Skin epidermis (tissue), 12 donors: ENCODE measurements around the gene LIPJ.

Source experiments
- H3K27ac ChIP-seq, 21 experiments: fragments of 200-600 bp; sonication (generic) in 11 of 21; one replicate each; pipeline ENCODE4 v1.5.0; 2020; ENCODE audit warnings: mild to moderate bottlenecking in 3 of 21, inconsistent platforms in 2 of 21, moderate library complexity in 2 of 21
- H3K4me3 ChIP-seq, 7 experiments: fragments of 200-600 bp; sonication (generic) in 2 of 7; one replicate each; pipeline ENCODE4 v1.5.0; 2020; ENCODE audit warnings: inconsistent platforms in 2 of 7, mild to moderate bottlenecking in 2 of 7, moderate library complexity in 1 of 7

The LIPJ gene

GRCh38 chr10:88592381-88592780 lies 5.8 kb downstream of the LIPJ start:
- Histone ChIP-seq H3K27ac (no peak overlapping the region), H3K4me3 (no peak overlapping the region)

DNA sequence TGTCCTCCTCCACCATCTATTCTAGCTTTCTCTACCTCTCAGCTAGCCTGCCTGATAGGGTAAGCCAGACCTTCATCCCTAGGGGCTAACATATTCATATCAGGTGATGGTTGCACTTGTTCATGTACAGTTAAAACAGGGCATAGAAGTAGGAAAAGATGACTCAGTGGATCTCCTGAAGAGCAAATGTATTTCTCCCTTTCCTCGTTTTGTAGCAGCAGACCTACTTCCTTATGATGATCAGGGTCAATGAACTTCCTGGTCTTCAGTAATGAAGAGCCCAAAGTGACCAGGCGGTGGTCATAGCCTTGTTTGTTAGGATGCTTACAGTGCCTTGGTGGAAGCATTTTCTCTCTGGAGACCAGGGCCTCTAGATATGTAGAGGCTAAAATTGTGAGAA lies 6.3 kb downstream of the LIPJ start:
- Histone ChIP-seq H3K27ac (no peak overlapping the region), H3K4me3 (no peak overlapping the region)

- no peak overlapping the region for H3K4me3 ChIP-seq
- H3K27ac ChIP-seq: no peak overlapping the region
Measured at GRCh38 chr10:88594482-88594881, 7.9 kb downstream of the LIPJ start.

DNA sequence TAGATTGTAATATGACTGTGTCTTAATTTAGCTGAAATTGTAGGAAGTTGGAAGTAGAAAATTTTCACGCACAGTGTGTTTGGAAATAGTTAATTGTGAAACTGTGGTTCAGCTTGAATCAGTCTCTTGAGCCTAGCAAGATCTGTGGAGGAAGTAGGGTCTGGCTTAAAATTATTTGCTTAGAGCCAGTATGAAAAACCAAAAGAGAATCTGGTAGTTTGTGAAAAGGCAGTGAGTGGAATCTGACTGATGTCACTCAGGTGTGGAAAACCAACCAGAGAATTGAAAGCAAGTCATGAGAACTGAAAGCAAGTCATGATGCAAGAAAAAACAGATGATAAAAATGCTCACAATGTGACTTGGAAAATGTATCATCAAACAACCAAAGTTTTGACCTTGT lies 11.5 kb downstream of the LIPJ start:
- no peak overlapping the region for H3K4me3 ChIP-seq

GRCh38 chr10:88608052-88608732 lies 21.6 kb downstream of the LIPJ start:
- Histone ChIP-seq H3K27ac (no peak overlapping the region), H3K4me3 (no peak overlapping the region)

More for the DNA sequence above, 11.5 kb downstream of the LIPJ start:
- no peak overlapping the region for H3K27ac ChIP-seq

GRCh38 chr10:88608780-88609179 lies 22.2 kb downstream of the LIPJ start:
- Histone ChIP-seq H3K4me3 (no peak overlapping the region), H3K27ac (no peak overlapping the region)

- Histone ChIP-seq H3K27ac (no peak overlapping the region), H3K4me3 (no peak overlapping the region)
Measured at GRCh38 chr10:88616250-88616977, 29.9 kb downstream of the LIPJ start.

GRCh38 chr10:88617772-88618300 lies 31.3 kb downstream of the LIPJ start:
- no peak overlapping the region for H3K27ac ChIP-seq
- no peak overlapping the region for H3K4me3 ChIP-seq

DNA sequence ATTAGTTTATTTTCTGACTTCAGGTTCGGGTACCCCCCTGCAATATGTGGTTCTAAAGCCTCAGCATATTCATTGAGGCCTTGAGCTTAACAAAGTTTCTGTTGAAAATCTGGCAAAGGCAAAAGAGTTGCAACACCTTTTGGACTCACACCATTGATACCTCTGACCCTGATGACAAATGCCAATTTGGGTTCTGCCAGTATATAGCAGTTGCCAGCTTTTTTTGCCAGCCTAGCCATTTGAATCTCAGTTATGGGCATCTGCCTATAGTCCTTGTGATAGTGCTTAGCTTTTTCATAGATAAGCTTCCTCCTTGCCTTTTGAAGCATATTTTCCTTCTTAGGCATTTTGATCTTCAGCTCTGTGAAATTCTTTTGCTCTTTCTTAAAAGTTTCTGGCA lies 31.9 kb downstream of the LIPJ start:
- Histone ChIP-seq H3K27ac (no peak overlapping the region), H3K4me3 (no peak overlapping the region)

DNA sequence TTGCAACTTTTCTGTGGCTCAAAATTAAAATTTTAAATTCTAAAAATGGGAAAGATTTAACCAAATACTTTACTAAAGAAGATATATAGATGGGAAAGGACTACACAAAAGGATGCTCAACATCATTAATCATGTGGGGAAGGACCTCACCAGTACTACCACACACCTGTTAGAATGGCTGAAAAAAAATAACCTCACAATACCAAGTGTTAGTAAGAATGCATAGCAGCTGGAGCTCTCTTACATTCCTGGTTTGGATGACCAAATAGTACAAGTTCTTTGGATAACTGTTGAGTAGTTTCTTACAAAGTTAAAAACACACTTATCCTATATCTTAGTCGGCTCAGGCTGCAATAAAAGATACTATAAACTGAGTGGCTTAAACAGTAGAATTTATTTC lies 33.9 kb downstream of the LIPJ start:
- no peak overlapping the region for H3K27ac ChIP-seq
- no peak overlapping the region for H3K4me3 ChIP-seq

DNA sequence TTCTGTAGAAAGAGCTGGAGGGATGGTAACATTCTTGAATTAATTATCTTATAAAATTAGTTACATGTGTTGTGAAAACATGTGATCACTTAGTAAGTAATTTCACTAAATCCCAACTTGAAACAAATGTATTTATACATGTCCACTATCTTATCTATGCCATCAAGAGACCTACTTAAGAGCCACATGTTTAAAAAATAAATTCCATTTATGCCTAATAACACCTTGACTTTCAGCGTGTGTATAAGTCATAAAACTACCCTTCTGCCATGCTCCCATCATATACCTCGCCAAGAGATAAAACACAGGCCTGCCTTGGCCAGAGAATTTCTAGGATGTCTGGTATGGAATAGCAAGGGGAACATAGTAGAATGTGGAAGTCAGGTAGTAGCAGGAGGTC lies 37.3 kb downstream of the LIPJ start:
- Histone ChIP-seq H3K27ac (no peak overlapping the region), H3K4me3 (no peak overlapping the region)

DNA sequence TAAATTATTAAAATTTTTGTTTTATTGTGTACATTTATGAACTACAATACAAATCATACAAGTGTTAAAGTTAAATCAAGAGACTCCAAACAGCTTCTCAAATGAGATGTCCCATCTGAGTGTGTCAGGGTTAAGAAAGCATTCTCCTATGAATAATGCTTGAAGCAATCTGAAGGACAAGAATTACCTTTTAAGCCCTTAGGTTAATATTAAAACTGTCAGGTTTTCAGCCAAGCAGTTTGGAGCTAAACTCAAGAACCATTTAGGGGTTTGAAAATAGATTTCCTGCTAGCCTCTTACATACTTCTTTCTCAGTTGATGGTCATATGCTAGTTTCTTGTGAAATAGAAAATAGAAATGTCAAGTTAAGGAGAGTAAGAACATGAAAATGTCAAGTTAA lies 38.3 kb downstream of the LIPJ start:
- Histone ChIP-seq H3K27ac (no peak overlapping the region), H3K4me3 (no peak overlapping the region)

DNA sequence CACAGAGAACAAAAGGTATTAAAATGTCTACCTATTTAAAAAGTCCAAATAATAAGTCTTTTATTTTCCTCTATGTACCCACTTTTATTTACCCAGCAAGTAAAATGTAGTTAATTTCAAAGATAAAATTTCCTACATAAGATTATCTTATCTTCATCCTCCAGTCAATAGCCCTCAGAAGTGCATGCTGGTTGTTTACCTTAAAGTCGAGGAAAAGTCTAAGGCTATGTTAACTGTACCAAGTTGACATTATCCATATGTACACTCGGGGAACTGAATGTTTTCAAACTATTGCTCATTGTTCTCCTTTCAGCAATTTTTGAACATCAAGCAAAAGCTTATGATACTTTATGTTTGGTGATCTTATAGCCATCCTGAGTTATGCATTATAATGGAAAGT lies 53.6 kb downstream of the LIPJ start:
- H3K4me3 ChIP-seq: no peak overlapping the region
- no peak overlapping the region for H3K27ac ChIP-seq

GRCh38 chr10:88642209-88642608 lies 55.6 kb downstream of the LIPJ start:
- H3K27ac ChIP-seq: no peak overlapping the region
- H3K4me3 ChIP-seq: no peak overlapping the region

GRCh38 chr10:88642963-88643362 lies 56.4 kb downstream of the LIPJ start:
- Histone ChIP-seq H3K4me3 (no peak overlapping the region), H3K27ac (no peak overlapping the region)

DNA sequence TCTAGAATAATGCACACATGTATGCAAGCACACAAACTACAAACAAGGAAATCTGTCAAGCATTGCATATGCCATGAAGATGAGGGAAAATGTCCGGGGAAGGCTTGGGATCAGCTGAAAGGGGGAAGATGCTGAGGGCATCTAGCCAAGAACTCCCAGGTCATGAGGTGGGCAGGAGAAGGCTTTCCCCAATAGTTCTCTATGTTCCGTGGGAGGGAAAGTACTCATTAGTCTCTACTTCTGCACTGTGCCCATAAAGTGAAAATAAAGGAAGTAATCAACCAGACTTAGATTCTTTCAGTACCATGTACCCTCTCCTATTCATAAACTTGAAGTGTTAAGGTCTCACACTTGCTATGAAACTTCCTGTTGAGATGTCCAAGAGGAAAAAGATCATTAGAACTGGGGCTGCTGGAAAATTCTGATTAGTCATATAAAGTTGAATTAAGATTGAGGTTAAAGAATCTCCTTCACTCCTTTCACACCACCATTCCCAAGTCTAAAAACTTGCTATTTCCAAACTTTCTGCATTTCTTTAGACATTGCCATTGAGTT lies 60.6 kb downstream of the LIPJ start:
- H3K27ac ChIP-seq: no peak overlapping the region
- no peak overlapping the region for H3K4me3 ChIP-seq

GRCh38 chr10:88651101-88651551 lies 64.6 kb downstream of the LIPJ start:
- Histone ChIP-seq H3K4me3 (no peak overlapping the region), H3K27ac (peak overlapping the region in 1 of 21 experiments; percentile 39)

DNA sequence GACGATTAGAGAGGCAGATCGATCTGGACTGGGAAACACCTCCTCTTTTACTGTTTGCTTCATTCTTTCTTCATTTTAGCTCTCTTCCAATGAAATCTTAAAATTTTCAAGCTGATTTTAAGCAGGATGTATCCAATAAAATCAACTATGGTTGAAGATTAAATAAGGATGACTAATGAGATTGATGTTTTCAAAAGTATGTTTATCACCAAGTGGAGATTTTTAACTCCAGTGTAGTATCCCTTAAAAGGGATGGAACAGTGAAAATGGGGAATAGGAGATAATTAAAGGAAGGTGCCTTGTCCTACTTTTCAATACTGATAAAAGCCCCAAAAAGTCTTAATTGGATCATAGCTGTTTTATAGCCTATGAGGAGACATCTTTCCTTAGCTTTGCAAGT lies 66.1 kb downstream of the LIPJ start:
- Histone ChIP-seq H3K27ac (peak overlapping the region in 2 of 21 experiments; percentile 13 to 18), H3K4me3 (no peak overlapping the region)
